ENCODE measurements around the gene ANO7.

The ANO7 gene

GRCh38 chr2:241234066-241234790 lies 45.8 kb downstream of the ANO7 start:
- in situ Hi-C loops (cut with MboI; ENCODE audit: low pct_unique_long_range_greater_than_20kb, low sequenced_read_pairs, unreplicated experiment), result no loop called here
- no peak for TF ChIP-seq CTCF (IDR thresholded peaks at IDR 0.05; ENCODE audit: extremely low read depth, insufficient read depth, missing control alignments)
- DNase-seq (ENCODE audit: low spot score), result no peak

GRCh38 chr2:241234962-241235740 lies 46.7 kb downstream of the ANO7 start:
- no peak for DNase-seq (ENCODE audit: low spot score)

GRCh38 chr2:241235859-241236593 lies 47.5 kb downstream of the ANO7 start:
- TF ChIP-seq CTCF (IDR thresholded peaks at IDR 0.05; ENCODE audit: extremely low read depth, insufficient read depth, missing control alignments), result no peak
- DNase-seq (ENCODE audit: low spot score), result no peak
- in situ Hi-C loops (cut with MboI; ENCODE audit: low pct_unique_long_range_greater_than_20kb, low sequenced_read_pairs, unreplicated experiment), result no loop called here

More at GRCh38 chr2:241234962-241235740, 46.7 kb downstream of the ANO7 start:
- in situ Hi-C loops (cut with MboI; ENCODE audit: low pct_unique_long_range_greater_than_20kb, low sequenced_read_pairs, unreplicated experiment), result no loop called here
- no peak for TF ChIP-seq CTCF (IDR thresholded peaks at IDR 0.05; ENCODE audit: extremely low read depth, insufficient read depth, missing control alignments)

GRCh38 chr2:241237047-241237446 lies 48.6 kb downstream of the ANO7 start:
- no peak for TF ChIP-seq CTCF (IDR thresholded peaks at IDR 0.05; ENCODE audit: extremely low read depth, insufficient read depth, missing control alignments)
- DNase-seq (ENCODE audit: low spot score), result no peak
- in situ Hi-C loops (cut with MboI; ENCODE audit: low pct_unique_long_range_greater_than_20kb, low sequenced_read_pairs, unreplicated experiment), result no loop called here

GRCh38 chr2:241237949-241238371 lies 49.5 kb downstream of the ANO7 start:
- in situ Hi-C loops (cut with MboI; ENCODE audit: low pct_unique_long_range_greater_than_20kb, low sequenced_read_pairs, unreplicated experiment), result no loop called here
- DNase-seq (ENCODE audit: low spot score), result no peak
- no peak for TF ChIP-seq CTCF (IDR thresholded peaks at IDR 0.05; ENCODE audit: extremely low read depth, insufficient read depth, missing control alignments)

- TF ChIP-seq CTCF (IDR thresholded peaks at IDR 0.05; ENCODE audit: extremely low read depth, insufficient read depth, missing control alignments), result no peak
- in situ Hi-C loops (cut with MboI; ENCODE audit: low pct_unique_long_range_greater_than_20kb, low sequenced_read_pairs, unreplicated experiment), result no loop called here
- no peak for DNase-seq (ENCODE audit: low spot score)
Observed at GRCh38 chr2:241238693-241239198, 50.3 kb downstream of the ANO7 start.

Measured in GM13977 (cell line).